Erythroblast (primary cell): ENCODE measurements around the gene MMS22L.

Experiments used
- GATA1 ChIP-seq: IDR thresholded peaks from 2 replicates; pipeline ENCODE4 v1.6.1; 2011; ENCODE audit warnings: low read depth, mild to moderate bottlenecking, control low read depth, low read length, moderate library complexity
- POLR2A ChIP-seq: IDR thresholded peaks from 2 replicates; pipeline ENCODE4 v1.6.1; 2011; ENCODE audit warnings: mild to moderate bottlenecking, low read length

GRCh38 chr6:97240222-97240621, 42.8 kb downstream of the MMS22L start:
- TF ChIP-seq POLR2A, result no peak
- TF ChIP-seq GATA1, result no peak
